ENCODE results near the gene PRODH2. TPM values are rescaled to one million over a fixed set of nuclear protein-coding genes. Genes with fewer than 3 reads are reported as not detected.

The PRODH2 gene
- total and polyA plus RNA-seq, 2 of the 13 experiments (the other 11 are each of a cell fraction or from before 2014, with no cell fraction given) = 86.7 to 118 TPM

DNA sequence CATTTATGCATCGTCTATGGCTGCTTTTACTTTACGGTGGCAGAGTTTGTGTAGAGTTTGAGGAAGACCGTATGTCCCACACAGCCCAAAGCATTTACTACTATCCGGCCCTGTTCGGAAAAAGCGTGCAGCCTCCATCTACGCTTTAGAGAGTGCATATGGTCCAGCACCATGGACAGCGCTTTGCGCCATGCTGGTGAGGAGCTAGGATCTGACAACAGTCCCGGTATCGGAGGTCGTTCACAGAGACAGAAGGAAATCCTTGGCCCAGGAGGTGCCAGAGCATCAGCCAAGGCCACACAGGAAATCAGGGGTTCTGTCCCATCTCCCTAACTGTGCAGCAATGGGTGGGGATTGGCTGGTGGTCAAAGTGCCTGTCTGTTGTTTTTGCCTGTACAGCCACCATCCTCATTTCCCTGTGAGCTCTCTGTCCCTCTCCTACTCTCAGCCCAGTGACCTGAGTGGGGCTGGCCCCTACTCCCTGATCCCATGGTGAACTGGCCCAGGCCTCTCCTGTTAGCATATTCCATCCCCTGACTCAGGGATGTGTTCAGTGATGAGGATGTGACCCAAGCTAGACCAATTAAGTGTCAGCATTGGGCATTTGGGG, 16.2 kb upstream of the PRODH2 start (continued):
- TF ChIP-seq, protein P1, sequence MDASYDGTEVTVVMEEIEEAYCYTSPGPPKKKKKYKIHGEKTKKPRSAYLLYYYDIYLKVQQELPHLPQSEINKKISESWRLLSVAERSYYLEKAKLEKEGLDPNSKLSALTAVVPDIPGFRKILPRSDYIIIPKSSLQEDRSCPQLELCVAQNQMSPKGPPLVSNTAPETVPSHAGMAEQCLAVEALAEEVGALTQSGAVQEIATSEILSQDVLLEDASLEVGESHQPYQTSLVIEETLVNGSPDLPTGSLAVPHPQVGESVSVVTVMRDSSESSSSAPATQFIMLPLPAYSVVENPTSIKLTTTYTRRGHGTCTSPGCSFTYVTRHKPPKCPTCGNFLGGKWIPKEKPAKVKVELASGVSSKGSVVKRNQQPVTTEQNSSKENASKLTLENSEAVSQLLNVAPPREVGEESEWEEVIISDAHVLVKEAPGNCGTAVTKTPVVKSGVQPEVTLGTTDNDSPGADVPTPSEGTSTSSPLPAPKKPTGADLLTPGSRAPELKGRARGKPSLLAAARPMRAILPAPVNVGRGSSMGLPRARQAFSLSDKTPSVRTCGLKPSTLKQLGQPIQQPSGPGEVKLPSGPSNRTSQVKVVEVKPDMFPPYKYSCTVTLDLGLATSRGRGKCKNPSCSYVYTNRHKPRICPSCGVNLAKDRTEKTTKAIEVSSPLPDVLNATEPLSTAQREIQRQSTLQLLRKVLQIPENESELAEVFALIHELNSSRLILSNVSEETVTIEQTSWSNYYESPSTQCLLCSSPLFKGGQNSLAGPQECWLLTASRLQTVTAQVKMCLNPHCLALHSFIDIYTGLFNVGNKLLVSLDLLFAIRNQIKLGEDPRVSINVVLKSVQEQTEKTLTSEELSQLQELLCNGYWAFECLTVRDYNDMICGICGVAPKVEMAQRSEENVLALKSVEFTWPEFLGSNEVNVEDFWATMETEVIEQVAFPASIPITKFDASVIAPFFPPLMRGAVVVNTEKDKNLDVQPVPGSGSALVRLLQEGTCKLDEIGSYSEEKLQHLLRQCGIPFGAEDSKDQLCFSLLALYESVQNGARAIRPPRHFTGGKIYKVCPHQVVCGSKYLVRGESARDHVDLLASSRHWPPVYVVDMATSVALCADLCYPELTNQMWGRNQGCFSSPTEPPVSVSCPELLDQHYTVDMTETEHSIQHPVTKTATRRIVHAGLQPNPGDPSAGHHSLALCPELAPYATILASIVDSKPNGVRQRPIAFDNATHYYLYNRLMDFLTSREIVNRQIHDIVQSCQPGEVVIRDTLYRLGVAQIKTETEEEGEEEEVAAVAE (CRISPR knock-in tag; IDR thresholded peaks at IDR 0.05; ENCODE audit: borderline replicate concordance) = peak; percentile 97
- TF ChIP-seq, protein P2, sequence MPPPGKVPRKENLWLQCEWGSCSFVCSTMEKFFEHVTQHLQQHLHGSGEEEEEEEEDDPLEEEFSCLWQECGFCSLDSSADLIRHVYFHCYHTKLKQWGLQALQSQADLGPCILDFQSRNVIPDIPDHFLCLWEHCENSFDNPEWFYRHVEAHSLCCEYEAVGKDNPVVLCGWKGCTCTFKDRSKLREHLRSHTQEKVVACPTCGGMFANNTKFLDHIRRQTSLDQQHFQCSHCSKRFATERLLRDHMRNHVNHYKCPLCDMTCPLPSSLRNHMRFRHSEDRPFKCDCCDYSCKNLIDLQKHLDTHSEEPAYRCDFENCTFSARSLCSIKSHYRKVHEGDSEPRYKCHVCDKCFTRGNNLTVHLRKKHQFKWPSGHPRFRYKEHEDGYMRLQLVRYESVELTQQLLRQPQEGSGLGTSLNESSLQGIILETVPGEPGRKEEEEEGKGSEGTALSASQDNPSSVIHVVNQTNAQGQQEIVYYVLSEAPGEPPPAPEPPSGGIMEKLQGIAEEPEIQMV (CRISPR knock-in tag; IDR thresholded peaks at IDR 0.05; ENCODE audit: low read depth) = peak; percentile 75; the same call in 1 of the 2 replicates
- TF ChIP-seq HNRNPK (IDR thresholded peaks at IDR 0.05; ENCODE audit: low read depth, low read length, poor library complexity, severe bottlenecking) = no peak
- TF ChIP-seq TBX3 (IDR thresholded peaks at IDR 0.05; ENCODE audit: borderline replicate concordance) = no peak
- TF ChIP-seq PAF1 (CRISPR knock-in tag; IDR thresholded peaks at IDR 0.05) = no peak
- TF ChIP-seq SNAI1 (CRISPR knock-in tag; IDR thresholded peaks at IDR 0.05; ENCODE audit: borderline replicate concordance) = peak; percentile 47; the same call in 1 of the 2 replicates
- peak; percentile 49; the same call in 1 of the 2 replicates for TF ChIP-seq ZNF670 (CRISPR knock-in tag; IDR thresholded peaks at IDR 0.05; ENCODE audit: borderline replicate concordance)
- TF ChIP-seq CBX2 (IDR thresholded peaks at IDR 0.05; ENCODE audit: low read depth, low read length) = no peak
- TF ChIP-seq CBX2 (CRISPR knock-in tag; IDR thresholded peaks at IDR 0.05; ENCODE audit: low read depth) = no peak
- 0 out of 2 replicates have a peak, but pooled peaks have one; percentile 36 for TF ChIP-seq YEATS4 (CRISPR knock-in tag; IDR thresholded peaks at IDR 0.05; ENCODE audit: borderline replicate concordance)
- peak; percentile 78 for TF ChIP-seq FOSL2 (CRISPR knock-in tag; IDR thresholded peaks at IDR 0.05)
- no peak for TF ChIP-seq ZNF354B (CRISPR knock-in tag; IDR thresholded peaks at IDR 0.05)
- TF ChIP-seq ZSCAN20 (CRISPR knock-in tag; IDR thresholded peaks at IDR 0.05; ENCODE audit: borderline replicate concordance) = no peak
- TF ChIP-seq, protein P3, sequence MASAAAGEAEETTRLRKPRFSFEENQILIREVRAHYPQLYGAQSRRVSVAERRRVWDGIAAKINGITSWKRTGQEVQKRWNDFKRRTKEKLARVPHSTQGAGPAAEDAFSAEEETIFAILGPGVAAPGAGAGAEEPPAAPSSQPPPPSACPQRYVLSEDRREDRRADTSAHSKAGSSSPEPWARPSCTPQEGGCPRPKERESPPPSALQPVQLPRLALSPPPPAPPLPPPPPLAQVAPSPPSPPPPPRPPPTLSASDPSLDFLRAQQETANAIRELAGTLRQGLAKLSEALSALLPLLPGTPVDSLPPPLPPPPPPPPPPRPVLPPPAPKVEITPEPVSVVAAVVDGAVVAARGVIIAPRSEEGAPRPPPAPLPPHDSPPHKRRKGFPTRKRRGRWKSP (CRISPR knock-in tag; IDR thresholded peaks at IDR 0.05) = peak; percentile 92; the same call in 1 of the 2 replicates
- TF ChIP-seq TBP (CRISPR knock-in tag; IDR thresholded peaks at IDR 0.05) = no peak
- TF ChIP-seq, protein P4, sequence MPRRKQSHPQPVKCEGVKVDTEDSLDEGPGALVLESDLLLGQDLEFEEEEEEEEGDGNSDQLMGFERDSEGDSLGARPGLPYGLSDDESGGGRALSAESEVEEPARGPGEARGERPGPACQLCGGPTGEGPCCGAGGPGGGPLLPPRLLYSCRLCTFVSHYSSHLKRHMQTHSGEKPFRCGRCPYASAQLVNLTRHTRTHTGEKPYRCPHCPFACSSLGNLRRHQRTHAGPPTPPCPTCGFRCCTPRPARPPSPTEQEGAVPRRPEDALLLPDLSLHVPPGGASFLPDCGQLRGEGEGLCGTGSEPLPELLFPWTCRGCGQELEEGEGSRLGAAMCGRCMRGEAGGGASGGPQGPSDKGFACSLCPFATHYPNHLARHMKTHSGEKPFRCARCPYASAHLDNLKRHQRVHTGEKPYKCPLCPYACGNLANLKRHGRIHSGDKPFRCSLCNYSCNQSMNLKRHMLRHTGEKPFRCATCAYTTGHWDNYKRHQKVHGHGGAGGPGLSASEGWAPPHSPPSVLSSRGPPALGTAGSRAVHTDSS (CRISPR knock-in tag; conservative IDR thresholded peaks at IDR 0.05) = no peak
- no peak for TF ChIP-seq TCF12 (IDR thresholded peaks at IDR 0.05)
- TF ChIP-seq TCF12 (CRISPR knock-in tag; IDR thresholded peaks at IDR 0.05) = no peak
- no peak for TF ChIP-seq NONO (IDR thresholded peaks at IDR 0.05)
- no peak for TF ChIP-seq NONO (CRISPR knock-in tag; conservative IDR thresholded peaks at IDR 0.05)
- TF ChIP-seq ZBTB1 (CRISPR knock-in tag; IDR thresholded peaks at IDR 0.05; ENCODE audit: borderline replicate concordance) = peak; percentile 94; the same call in 1 of the 2 replicates
- no peak for TF ChIP-seq RAD21 (CRISPR knock-in tag; IDR thresholded peaks at IDR 0.05)
- TF ChIP-seq ZFP36 (IDR thresholded peaks at IDR 0.05; ENCODE audit: borderline replicate concordance, low read depth, low read length, partially characterized antibody) = no peak
